Nephron progenitor cell (in vitro differentiated cells): ENCODE measurements around the gene RNASE12.
"Not testable (repeated sequence)": the region's sequence is repeated elsewhere in the genome, so short reads cannot be mapped to it uniquely, and the experiment has no call there.

Experiments used
- DNase-seq: peaks from one replicate; pipeline ENCODE4 v3.0.0; 2021
- H3K27ac Mint-ChIP-seq: 2 replicates; pipeline ENCODE4 v1.8.0; 2021; ENCODE audit warnings: mild to moderate bottlenecking, moderate library complexity, mixed read lengths
- H3K27me3 Mint-ChIP-seq: 2 replicates; pipeline ENCODE4 v1.8.0; 2021; ENCODE audit warnings: mild to moderate bottlenecking, low read depth, mixed read lengths; ENCODE audit not compliant: poor library complexity
- H3K36me3 Mint-ChIP-seq: 2 replicates; pipeline ENCODE4 v1.8.0; 2021; ENCODE audit warnings: low read depth, mixed read lengths
- H3K4me1 Mint-ChIP-seq: 2 replicates; pipeline ENCODE4 v1.8.0; 2021; ENCODE audit warnings: mixed read lengths
- H3K4me3 Mint-ChIP-seq: 2 replicates; pipeline ENCODE4 v1.8.0; 2021; ENCODE audit warnings: mild to moderate bottlenecking, moderate library complexity, mixed read lengths
- H3K9me3 Mint-ChIP-seq: 2 replicates; pipeline ENCODE4 v1.8.0; 2021; ENCODE audit warnings: mild to moderate bottlenecking, moderate library complexity, mixed read lengths
- CTCF ChIP-seq: fragments of 200-600 bp; sonication (generic); IDR thresholded peaks from 2 replicates; pipeline ENCODE4 v1.5.0; 2021; ENCODE audit warnings: antibody characterized with exemption

Gene RNASE12

GRCh38 chr14:20606190-20606901 is 15.2 kb upstream of the RNASE12 start:
- TF ChIP-seq CTCF = peak; percentile 54
- Mint-ChIP-seq H3K4me1 (no peaks in the 10 kb centered on the region), H3K27me3 (peaks cover 9% of the 10 kb centered on the region), H3K36me3 (no peaks in the 10 kb centered on the region), H3K4me3 (no peak overlapping the region), H3K27ac (no peak overlapping the region), H3K9me3 (no peaks in the 10 kb centered on the region)
- peak; percentile 28 for DNase-seq

GRCh38 chr14:20603813-20604690 is 12.9 kb upstream of the RNASE12 start:
- no peak for DNase-seq

GRCh38 chr14:20602583-20602982 is 11.4 kb upstream of the RNASE12 start:
- H3K4me1 Mint-ChIP-seq = no peaks in the 10 kb centered on the region
- no peaks in the 10 kb centered on the region for H3K36me3 Mint-ChIP-seq
- H3K27ac Mint-ChIP-seq = no peak overlapping the region
- no peak for TF ChIP-seq CTCF
- no peak for DNase-seq
- no peaks in the 10 kb centered on the region for H3K9me3 Mint-ChIP-seq
- H3K27me3 Mint-ChIP-seq = peaks cover 9% of the 10 kb centered on the region
- no peak overlapping the region for H3K4me3 Mint-ChIP-seq

More at GRCh38 chr14:20603813-20604690, 12.9 kb upstream of the RNASE12 start:
- H3K36me3 Mint-ChIP-seq = no peaks in the 10 kb centered on the region
- H3K27me3 Mint-ChIP-seq = peaks cover 9% of the 10 kb centered on the region
- no peaks in the 10 kb centered on the region for H3K4me1 Mint-ChIP-seq
- H3K27ac Mint-ChIP-seq = no peak overlapping the region
- H3K4me3 Mint-ChIP-seq = no peak overlapping the region
- no peak for TF ChIP-seq CTCF
- no peaks in the 10 kb centered on the region for H3K9me3 Mint-ChIP-seq

GRCh38 chr14:20601522-20601921 is 10.3 kb upstream of the RNASE12 start:
- DNase-seq = no peak
- Mint-ChIP-seq H3K27me3 (peaks cover 4% of the 10 kb centered on the region), H3K4me1 (no peaks in the 10 kb centered on the region), H3K4me3 (no peak overlapping the region), H3K36me3 (no peaks in the 10 kb centered on the region), H3K27ac (no peak overlapping the region), H3K9me3 (no peaks in the 10 kb centered on the region)
- no peak for TF ChIP-seq CTCF

- Mint-ChIP-seq H3K4me1 (no peaks in the 10 kb centered on the region), H3K27ac (no peak overlapping the region), H3K4me3 (no peak overlapping the region), H3K9me3 (no peaks in the 10 kb centered on the region), H3K36me3 (no peaks in the 10 kb centered on the region), H3K27me3 (no peaks in the 10 kb centered on the region)
- TF ChIP-seq CTCF = no peak
- no peak for DNase-seq
Measured at GRCh38 chr14:20597108-20597507, 5.9 kb upstream of the RNASE12 start.

- not testable (repeated sequence) for H3K4me3 Mint-ChIP-seq, DNase-seq, H3K27ac Mint-ChIP-seq, H3K27me3 Mint-ChIP-seq, H3K9me3 Mint-ChIP-seq, H3K36me3 Mint-ChIP-seq, H3K4me1 Mint-ChIP-seq
Measured at GRCh38 chr14:20595726-20596125, 4.5 kb upstream of the RNASE12 start.
